Body of pancreas (tissue), 4 donors: ENCODE results near the gene ABHD8. TPM values are rescaled to one million over a fixed set of nuclear protein-coding genes. Genes with fewer than 3 reads are reported as not detected.

Experiments used
- ATAC-seq: fragments of 150-250 bp; one replicate; pipeline ENCODE4 v1.9.1; 2016
- DNase-seq, 4 donors: peaks; one replicate each; pipeline ENCODE4 v3.0.0-alpha.2; 2019
- H3K27ac ChIP-seq, 4 donors: fragments of 200-600 bp; sonication (generic); 1 replicate in 3 of 4; 2 replicates in 1 of 4; pipeline versions ENCODE4 v1.5.1 to v1.6.1; 2016 to 2019; ENCODE audit warnings: mild to moderate bottlenecking in 1 of 4, mixed read lengths in 1 of 4, moderate library complexity in 1 of 4
- H3K27me3 ChIP-seq, 2 donors: fragments of 200-600 bp; sonication (generic); one replicate each; pipeline ENCODE4 v1.6.0; 2016; ENCODE audit warnings: mild to moderate bottlenecking in 1 of 2
- H3K36me3 ChIP-seq, 2 donors: fragments of 200-600 bp; sonication (generic); replicated peaks in 1 of 2; 2 replicates each; pipeline ENCODE4 v1.5.1; 2016; ENCODE audit warnings: low read depth in 2 of 2; ENCODE audit not compliant: insufficient read depth in 1 of 2
- H3K4me1 ChIP-seq: fragments of 200-600 bp; sonication (generic); one replicate; pipeline ENCODE4 v1.6.0; 2016
- H3K4me3 ChIP-seq, 2 donors: fragments of 200-600 bp; sonication (generic); 1 replicate in 1 of 2; 2 replicates in 1 of 2; pipeline ENCODE4 v1.5.1; 2016 to 2019
- H3K9me3 ChIP-seq, 3 donors: fragments of 200-600 bp; sonication (generic); 1 replicate in 2 of 3; 2 replicates in 1 of 3; pipeline ENCODE4 v1.5.1; 2016
- CTCF ChIP-seq, 7 experiments: fragments of 450-650 bp in 4 of 7; fragments of 200-600 bp in 3 of 7; sonication (generic) in 3 of 7; IDR thresholded peaks; one replicate each; pipeline ENCODE4 v1.5.1; 2016 to 2019; ENCODE audit warnings: antibody characterized with exemption in 7 of 7
- POLR2A ChIP-seq, 3 donors: fragments of 450-650 bp; IDR thresholded peaks; one replicate each; pipeline ENCODE4 v1.6.1; 2016; ENCODE audit warnings: antibody characterized with exemption in 3 of 3, mild to moderate bottlenecking in 2 of 3
- WGBS, 2 donors: methylation state at CpG; one replicate each; pipeline ENCODE4 v1.1.5; 2017; 5-methylcytosine and 5-hydroxymethylcytosine counted together
- intact Hi-C: fragments of 100-400 bp; cut with DNase I; formaldehyde crosslinking; loops from one replicate; pipeline ENCODE4 v1.15.1; 2023
- total RNA-seq, 2 donors: library from RNA; depleted of rRNA; stranded (reverse); fragments of >200 nt; gene quantifications; one replicate each; pipeline ENCODE4 v1.1.0, GENCODE V29; 2016

Gene ABHD8
- total RNA-seq, 2 donors from 2014 or later, result 10.2 to 12.2 TPM

- Histone ChIP-seq H3K27me3 (no peaks in the 10 kb centered on the region), H3K27ac (no peak overlapping the region), H3K4me1 (no peaks in the 10 kb centered on the region), H3K36me3 (no peaks in the 10 kb centered on the region), H3K9me3 (no peaks in the 10 kb centered on the region), H3K4me3 (no peak overlapping the region)
- ATAC-seq (no peak), DNase-seq (no peak)
- 88 to 97% methylated on average over 14 of the region's 14 CpGs for WGBS, 2 donors
- TF ChIP-seq CTCF (IDR thresholded peaks at IDR 0.05), result no peak
- TF ChIP-seq POLR2A (IDR thresholded peaks at IDR 0.05), result no peak
- intact Hi-C loops, result no loop called here
Observed at GRCh38 chr19:17293605-17294004, 9.6 kb downstream of the ABHD8 start.

- no peaks in the 10 kb centered on the region for H3K36me3 ChIP-seq
- intact Hi-C loops, result no loop called here
Observed at GRCh38 chr19:17292301-17293074, 10.7 kb downstream of the ABHD8 start.

GRCh38 chr19:17289489-17289888 is 13.7 kb downstream of the ABHD8 start:
- ATAC-seq (no peak), DNase-seq (peak; percentile 53 to 72 (median 67))
- H3K9me3 ChIP-seq, result no peaks in the 10 kb centered on the region
- intact Hi-C loops, result no loop called here
- no peak for TF ChIP-seq POLR2A (IDR thresholded peaks at IDR 0.05)
- no peak for TF ChIP-seq CTCF (IDR thresholded peaks at IDR 0.05)
- no peaks in the 10 kb centered on the region for H3K27me3 ChIP-seq
- no peak overlapping the region for H3K27ac ChIP-seq
- no peaks in the 10 kb centered on the region for H3K4me1 ChIP-seq
- no peak overlapping the region for H3K4me3 ChIP-seq
- 17 to 25% methylated on average over 13 to 22 of the region's 22 CpGs for WGBS, 2 donors
- no peaks in the 10 kb centered on the region for H3K36me3 ChIP-seq

More at GRCh38 chr19:17292301-17293074, 10.7 kb downstream of the ABHD8 start:
- DNase-seq (peak in 3 of 4 donors; percentile 51 to 63 (median 57)), ATAC-seq (peak; percentile 66)
- Histone ChIP-seq H3K4me3 (peak overlapping the region in 1 of 2 donors; percentile 17), H3K27me3 (no peaks in the 10 kb centered on the region), H3K9me3 (no peaks in the 10 kb centered on the region), H3K4me1 (no peaks in the 10 kb centered on the region), H3K27ac (peak overlapping the region in 2 of 4 donors; percentile 59 to 61)
- 21 to 87% methylated on average over 8 to 29 of the region's 46 CpGs for WGBS, 2 donors
- peak; percentile 12 to 61 (median 38) for TF ChIP-seq CTCF (IDR thresholded peaks at IDR 0.05)
- peak in 1 of 3 donors; percentile 23 for TF ChIP-seq POLR2A (IDR thresholded peaks at IDR 0.05)

- TF ChIP-seq CTCF (IDR thresholded peaks at IDR 0.05), result no peak
- no peak for TF ChIP-seq POLR2A (IDR thresholded peaks at IDR 0.05)
- intact Hi-C loops, result no loop called here
- Histone ChIP-seq H3K4me1 (peaks cover 12% of the 10 kb centered on the region), H3K27me3 (peaks cover 0 to 6% of the 10 kb centered on the region in 2 donors), H3K36me3 (no peaks in the 10 kb centered on the region), H3K4me3 (no peak overlapping the region), H3K27ac (no peak overlapping the region), H3K9me3 (no peaks in the 10 kb centered on the region)
- 74 to 79% methylated on average over 9 of the region's 9 CpGs for WGBS, 2 donors
- ATAC-seq (no peak), DNase-seq (no peak)
Observed at GRCh38 chr19:17286752-17287151, 16.5 kb downstream of the ABHD8 start.
